ENCODE results near the gene SMCO4. TPM values are rescaled to one million over a fixed set of nuclear protein-coding genes. Genes with fewer than 3 reads are reported as not detected.

Gene SMCO4
- total RNA-seq, 1 experiment from 2014 or later: 50.1 TPM

DNA sequence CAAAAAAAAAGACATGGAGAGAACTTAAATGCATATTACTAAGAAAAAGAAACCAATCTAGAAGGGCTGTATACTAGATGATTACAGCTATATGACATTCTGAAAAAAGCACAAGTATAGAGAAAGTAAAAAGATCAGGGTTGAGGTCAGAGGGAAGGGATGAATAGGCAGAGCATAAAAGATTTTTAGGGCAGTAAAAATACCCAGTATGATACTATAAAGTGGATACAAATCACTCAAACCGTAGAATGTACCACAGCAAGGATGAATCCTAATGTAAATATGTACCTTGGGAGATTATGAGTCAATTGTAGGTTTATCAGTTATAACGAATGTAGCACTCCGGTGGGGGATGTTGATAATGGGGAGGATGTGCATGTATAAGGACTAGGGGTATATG, 29.4 kb upstream of the SMCO4 start (continued):
- TF ChIP-seq, protein P1, sequence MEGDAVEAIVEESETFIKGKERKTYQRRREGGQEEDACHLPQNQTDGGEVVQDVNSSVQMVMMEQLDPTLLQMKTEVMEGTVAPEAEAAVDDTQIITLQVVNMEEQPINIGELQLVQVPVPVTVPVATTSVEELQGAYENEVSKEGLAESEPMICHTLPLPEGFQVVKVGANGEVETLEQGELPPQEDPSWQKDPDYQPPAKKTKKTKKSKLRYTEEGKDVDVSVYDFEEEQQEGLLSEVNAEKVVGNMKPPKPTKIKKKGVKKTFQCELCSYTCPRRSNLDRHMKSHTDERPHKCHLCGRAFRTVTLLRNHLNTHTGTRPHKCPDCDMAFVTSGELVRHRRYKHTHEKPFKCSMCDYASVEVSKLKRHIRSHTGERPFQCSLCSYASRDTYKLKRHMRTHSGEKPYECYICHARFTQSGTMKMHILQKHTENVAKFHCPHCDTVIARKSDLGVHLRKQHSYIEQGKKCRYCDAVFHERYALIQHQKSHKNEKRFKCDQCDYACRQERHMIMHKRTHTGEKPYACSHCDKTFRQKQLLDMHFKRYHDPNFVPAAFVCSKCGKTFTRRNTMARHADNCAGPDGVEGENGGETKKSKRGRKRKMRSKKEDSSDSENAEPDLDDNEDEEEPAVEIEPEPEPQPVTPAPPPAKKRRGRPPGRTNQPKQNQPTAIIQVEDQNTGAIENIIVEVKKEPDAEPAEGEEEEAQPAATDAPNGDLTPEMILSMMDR (IDR thresholded peaks at IDR 0.05): no peak
- TF ChIP-seq ZNF423 (CRISPR knock-in tag; IDR thresholded peaks at IDR 0.05) (no peak), ZNF317 (CRISPR knock-in tag; IDR thresholded peaks at IDR 0.05; ENCODE audit: borderline replicate concordance, low read depth) (no peak), ESRRA (CRISPR knock-in tag; IDR thresholded peaks at IDR 0.05; ENCODE audit: borderline replicate concordance) (no peak), ZNF219 (CRISPR knock-in tag; IDR thresholded peaks at IDR 0.05; ENCODE audit: borderline replicate concordance) (no peak)

DNA sequence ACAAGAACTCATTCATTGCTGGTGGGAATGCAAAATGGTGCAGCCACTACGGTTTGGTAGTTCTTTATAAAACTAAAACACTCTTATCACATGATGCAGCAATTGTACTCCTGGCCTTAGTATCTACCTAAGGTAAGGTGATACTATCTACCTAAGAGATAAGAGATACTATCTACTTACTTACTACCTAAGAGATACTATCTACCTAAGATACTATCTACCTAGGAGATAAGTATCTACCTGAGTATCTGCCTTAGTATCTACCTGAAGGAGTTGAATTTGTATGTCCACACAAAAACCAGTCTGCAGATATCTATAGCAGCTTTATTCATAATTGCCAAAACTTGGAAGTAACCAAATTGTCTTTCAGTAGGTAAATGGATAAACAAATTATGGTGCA, 29.0 kb upstream of the SMCO4 start:
- Mint-ChIP-seq H3K9me3 (no peaks in the 10 kb centered on the region), H3K4me1 (peaks cover 9% of the 10 kb centered on the region), H3K4me3 (no peak overlapping the region), H3K27me3 (ENCODE audit: low read depth) (no peaks in the 10 kb centered on the region), H3K27ac (no peak overlapping the region), H3K36me3 (no peaks in the 10 kb centered on the region)
- DNase-seq (ENCODE audit: low spot score) (no peak), ATAC-seq (no peak)
- CTCF ChIA-PET: no interaction called here
- POLR2A ChIA-PET: no interaction called here
- no peak for TF ChIP-seq NR2C2 (CRISPR knock-in tag; IDR thresholded peaks at IDR 0.05)
- TF ChIP-seq, protein P1 (IDR thresholded peaks at IDR 0.05): no peak
- TF ChIP-seq ATF6 (CRISPR knock-in tag; IDR thresholded peaks at IDR 0.05): no peak
- no peak for TF ChIP-seq ZNF138 (CRISPR knock-in tag; conservative IDR thresholded peaks at IDR 0.05)
- no peak for TF ChIP-seq GABPB1 (CRISPR knock-in tag; IDR thresholded peaks at IDR 0.05)
- no peak for TF ChIP-seq ESRRA (CRISPR knock-in tag; IDR thresholded peaks at IDR 0.05; ENCODE audit: borderline replicate concordance)
- TF ChIP-seq FOXK1 (CRISPR knock-in tag; IDR thresholded peaks at IDR 0.05): no peak
- TF ChIP-seq, protein P2, sequence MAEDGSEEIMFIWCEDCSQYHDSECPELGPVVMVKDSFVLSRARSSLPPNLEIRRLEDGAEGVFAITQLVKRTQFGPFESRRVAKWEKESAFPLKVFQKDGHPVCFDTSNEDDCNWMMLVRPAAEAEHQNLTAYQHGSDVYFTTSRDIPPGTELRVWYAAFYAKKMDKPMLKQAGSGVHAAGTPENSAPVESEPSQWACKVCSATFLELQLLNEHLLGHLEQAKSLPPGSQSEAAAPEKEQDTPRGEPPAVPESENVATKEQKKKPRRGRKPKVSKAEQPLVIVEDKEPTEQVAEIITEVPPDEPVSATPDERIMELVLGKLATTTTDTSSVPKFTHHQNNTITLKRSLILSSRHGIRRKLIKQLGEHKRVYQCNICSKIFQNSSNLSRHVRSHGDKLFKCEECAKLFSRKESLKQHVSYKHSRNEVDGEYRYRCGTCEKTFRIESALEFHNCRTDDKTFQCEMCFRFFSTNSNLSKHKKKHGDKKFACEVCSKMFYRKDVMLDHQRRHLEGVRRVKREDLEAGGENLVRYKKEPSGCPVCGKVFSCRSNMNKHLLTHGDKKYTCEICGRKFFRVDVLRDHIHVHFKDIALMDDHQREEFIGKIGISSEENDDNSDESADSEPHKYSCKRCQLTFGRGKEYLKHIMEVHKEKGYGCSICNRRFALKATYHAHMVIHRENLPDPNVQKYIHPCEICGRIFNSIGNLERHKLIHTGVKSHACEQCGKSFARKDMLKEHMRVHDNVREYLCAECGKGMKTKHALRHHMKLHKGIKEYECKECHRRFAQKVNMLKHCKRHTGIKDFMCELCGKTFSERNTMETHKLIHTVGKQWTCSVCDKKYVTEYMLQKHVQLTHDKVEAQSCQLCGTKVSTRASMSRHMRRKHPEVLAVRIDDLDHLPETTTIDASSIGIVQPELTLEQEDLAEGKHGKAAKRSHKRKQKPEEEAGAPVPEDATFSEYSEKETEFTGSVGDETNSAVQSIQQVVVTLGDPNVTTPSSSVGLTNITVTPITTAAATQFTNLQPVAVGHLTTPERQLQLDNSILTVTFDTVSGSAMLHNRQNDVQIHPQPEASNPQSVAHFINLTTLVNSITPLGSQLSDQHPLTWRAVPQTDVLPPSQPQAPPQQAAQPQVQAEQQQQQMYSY (CRISPR knock-in tag; IDR thresholded peaks at IDR 0.05): no peak
- TF ChIP-seq, protein P3, sequence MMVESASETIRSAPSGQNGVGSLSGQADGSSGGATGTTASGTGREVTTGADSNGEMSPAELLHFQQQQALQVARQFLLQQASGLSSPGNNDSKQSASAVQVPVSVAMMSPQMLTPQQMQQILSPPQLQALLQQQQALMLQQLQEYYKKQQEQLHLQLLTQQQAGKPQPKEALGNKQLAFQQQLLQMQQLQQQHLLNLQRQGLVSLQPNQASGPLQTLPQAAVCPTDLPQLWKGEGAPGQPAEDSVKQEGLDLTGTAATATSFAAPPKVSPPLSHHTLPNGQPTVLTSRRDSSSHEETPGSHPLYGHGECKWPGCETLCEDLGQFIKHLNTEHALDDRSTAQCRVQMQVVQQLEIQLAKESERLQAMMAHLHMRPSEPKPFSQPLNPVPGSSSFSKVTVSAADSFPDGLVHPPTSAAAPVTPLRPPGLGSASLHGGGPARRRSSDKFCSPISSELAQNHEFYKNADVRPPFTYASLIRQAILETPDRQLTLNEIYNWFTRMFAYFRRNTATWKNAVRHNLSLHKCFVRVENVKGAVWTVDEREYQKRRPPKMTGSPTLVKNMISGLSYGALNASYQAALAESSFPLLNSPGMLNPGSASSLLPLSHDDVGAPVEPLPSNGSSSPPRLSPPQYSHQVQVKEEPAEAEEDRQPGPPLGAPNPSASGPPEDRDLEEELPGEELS (CRISPR knock-in tag; IDR thresholded peaks at IDR 0.05): no peak
- no peak for TF ChIP-seq MYBL2 (CRISPR knock-in tag; IDR thresholded peaks at IDR 0.05)
- no peak for TF ChIP-seq ZNF396 (CRISPR knock-in tag; IDR thresholded peaks at IDR 0.05; ENCODE audit: borderline replicate concordance)
- TF ChIP-seq ZNF512 (CRISPR knock-in tag; IDR thresholded peaks at IDR 0.05; ENCODE audit: borderline replicate concordance): no peak
- no peak for TF ChIP-seq SP1 (CRISPR knock-in tag; conservative IDR thresholded peaks at IDR 0.05)
- TF ChIP-seq CREM (CRISPR knock-in tag; IDR thresholded peaks at IDR 0.05): no peak
- TF ChIP-seq FOXJ3 (CRISPR knock-in tag; IDR thresholded peaks at IDR 0.05; ENCODE audit: borderline replicate concordance): no peak
- TF ChIP-seq EMX1 (CRISPR knock-in tag; IDR thresholded peaks at IDR 0.05): no peak
- no peak for TF ChIP-seq E2F4 (CRISPR knock-in tag; IDR thresholded peaks at IDR 0.05; ENCODE audit: borderline replicate concordance, low read depth)

Data from WTC11 (cell line).